Astrocyte (in vitro differentiated cells and primary cell): ENCODE measurements around the gene DNMT3B.

Experiments
- EZH2 ChIP-seq: IDR thresholded peaks from 2 replicates; pipeline ENCODE4 v1.6.1; 2012; ENCODE audit warnings: mild to moderate bottlenecking, low read length, inconsistent platforms; ENCODE audit not compliant: insufficient read depth
- TF ChIP-seq, protein P1 (sequence below): IDR thresholded peaks from 2 replicates; pipeline ENCODE4 v1.5.1; 2011; ENCODE audit warnings: low read depth, mild to moderate bottlenecking, inconsistent platforms, low read length, moderate library complexity; ENCODE audit not compliant: insufficient read depth

DNA sequence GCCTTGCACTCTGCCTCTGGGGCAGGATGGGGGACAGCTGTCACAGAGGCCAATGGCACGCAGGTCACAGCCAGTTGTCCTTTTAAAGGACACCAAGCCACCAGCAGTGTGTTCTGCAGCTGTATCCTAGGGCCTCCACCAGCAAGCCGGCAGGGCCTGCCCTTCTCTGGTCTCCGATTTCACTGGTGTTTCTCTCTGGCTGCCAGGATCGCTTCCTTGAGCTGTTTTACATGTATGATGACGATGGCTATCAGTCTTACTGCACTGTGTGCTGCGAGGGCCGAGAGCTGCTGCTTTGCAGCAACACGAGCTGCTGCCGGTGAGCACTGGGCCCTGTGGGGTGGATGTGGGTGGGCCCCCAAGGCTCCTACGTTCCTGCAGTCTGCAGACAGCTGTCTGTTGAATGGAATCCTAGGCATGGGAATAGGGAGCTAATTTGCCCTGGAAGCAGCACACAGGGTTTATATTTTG is 34.8 kb downstream of the DNMT3B start:
- TF ChIP-seq, protein P1, sequence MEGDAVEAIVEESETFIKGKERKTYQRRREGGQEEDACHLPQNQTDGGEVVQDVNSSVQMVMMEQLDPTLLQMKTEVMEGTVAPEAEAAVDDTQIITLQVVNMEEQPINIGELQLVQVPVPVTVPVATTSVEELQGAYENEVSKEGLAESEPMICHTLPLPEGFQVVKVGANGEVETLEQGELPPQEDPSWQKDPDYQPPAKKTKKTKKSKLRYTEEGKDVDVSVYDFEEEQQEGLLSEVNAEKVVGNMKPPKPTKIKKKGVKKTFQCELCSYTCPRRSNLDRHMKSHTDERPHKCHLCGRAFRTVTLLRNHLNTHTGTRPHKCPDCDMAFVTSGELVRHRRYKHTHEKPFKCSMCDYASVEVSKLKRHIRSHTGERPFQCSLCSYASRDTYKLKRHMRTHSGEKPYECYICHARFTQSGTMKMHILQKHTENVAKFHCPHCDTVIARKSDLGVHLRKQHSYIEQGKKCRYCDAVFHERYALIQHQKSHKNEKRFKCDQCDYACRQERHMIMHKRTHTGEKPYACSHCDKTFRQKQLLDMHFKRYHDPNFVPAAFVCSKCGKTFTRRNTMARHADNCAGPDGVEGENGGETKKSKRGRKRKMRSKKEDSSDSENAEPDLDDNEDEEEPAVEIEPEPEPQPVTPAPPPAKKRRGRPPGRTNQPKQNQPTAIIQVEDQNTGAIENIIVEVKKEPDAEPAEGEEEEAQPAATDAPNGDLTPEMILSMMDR = no peak
- TF ChIP-seq EZH2 = no peak
